Smooth muscle cell of the brain vasculature (primary cell): ENCODE results near the gene KCNQ1.
"Not testable (repeated sequence)": the region's sequence is repeated elsewhere in the genome, so short reads cannot be mapped to it uniquely, and the experiment has no call there.

Source experiments
- DNase-seq: peaks from one replicate; pipeline ENCODE4 v3.0.0-alpha.2; 2012; ENCODE audit warnings: low read depth, low spot score

The KCNQ1 gene

DNA sequence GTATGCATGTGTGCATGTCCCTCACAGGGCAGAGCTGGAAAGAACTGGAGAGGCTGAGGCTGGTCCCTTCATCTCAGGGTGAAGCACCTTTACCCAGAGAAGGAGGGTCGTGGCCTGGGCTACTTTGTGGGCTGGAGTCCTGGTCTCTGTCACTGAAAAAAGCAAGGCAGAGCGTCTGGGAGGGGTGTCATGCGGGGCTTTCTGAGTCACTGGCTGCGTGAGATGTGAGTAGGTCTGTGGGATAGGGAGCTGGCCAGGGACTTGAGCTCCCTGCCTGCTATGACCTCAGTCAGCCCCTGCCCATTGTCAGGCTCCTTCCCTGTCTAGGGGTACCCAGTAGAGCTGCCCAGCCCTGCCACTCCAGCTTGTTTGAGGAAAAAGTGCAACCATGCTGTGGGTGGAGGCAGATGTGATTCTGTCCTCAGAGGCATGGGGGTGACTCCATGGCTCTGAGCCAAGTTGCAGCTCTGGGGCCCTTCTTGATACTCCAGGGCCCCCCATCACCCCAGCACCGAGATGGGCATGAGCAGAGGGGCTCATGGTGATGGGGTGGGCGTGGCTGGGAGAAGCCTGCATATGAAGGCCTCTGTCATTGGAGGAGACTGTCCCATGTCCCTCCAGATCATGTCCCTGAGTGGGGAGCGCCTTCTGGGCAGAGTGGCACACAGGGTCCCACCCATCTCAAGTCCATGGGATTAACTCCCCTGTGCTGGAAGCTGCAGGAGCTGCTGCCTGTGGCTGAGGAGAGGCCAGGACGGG, 27.8 kb downstream of the KCNQ1 start:
- no peak for DNase-seq

DNA sequence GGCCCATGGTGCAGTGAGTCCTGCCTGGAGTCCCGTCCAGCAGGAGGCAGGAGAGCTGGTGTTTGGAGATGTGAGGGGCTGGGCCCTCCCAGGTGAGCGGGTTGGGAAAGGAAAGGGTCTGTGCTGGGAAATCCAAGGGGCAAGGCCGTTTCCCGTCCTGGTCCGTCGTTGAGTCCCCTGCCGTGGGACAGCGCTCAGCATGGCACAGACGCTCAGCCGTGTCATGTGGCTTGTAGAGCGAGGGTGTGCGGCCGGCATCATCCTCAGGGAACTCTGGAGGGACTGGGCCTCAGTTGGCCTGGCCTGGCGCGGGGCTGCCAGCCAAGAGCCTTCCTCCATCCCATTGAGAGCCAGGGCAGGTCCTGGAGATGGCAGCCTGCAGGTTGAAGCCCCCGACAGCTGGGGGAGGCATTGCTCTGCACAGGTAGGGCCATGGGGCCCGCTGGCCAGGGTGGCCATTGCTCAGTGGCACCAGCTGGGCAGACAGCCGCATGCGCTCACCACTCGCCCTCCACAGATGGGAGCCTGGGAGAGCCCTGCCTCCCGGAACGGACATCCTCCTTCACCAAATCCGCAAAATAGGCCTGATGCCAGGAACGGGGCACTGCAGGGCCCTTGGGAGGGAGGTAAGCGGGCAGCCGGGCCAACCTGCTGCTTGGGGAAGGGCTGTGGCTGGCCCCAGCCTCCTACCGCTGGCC, 28.7 kb downstream of the KCNQ1 start:
- no peak for DNase-seq

DNA sequence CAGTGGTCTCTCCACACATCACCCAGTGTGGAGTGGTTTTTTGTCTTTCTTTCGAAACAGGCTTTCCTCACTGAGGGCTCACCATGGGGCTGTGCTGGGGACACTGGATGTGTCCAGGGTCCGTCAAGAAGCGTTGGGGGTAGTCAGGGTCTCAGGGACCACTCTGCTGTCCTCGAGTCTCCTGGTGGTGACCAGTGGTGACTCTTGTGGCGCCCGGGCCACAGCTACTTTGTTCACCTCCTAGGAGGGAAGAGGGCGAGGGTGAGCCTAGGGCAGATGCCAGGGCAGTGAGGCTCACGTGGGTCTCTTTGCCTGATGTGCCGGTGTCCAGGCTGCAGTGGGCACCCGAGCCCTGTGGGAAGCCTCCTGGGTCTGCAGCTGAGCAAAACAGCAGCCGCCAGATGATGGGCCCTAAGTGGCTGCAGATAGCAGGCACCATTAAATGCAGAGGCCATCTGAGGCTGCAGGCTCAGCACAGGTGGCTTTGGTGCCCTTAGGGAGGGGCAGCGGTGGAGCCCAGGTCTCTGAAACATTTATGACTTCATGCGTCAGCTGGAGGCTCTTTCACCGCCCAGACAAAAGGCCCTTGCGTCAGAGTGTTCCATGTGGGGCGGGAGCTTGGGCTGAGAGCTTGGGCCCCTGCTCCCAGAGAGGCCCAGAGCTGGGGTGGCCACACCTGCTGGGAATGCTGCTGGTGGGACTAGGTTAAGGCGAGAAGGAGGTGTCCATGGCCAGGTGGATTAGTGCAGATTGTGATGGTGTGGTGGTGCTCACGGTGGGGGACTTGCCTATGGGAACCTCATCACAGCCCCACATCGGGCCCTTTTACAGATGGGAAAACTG, 29.5 kb downstream of the KCNQ1 start:
- DNase-seq = no peak

DNA sequence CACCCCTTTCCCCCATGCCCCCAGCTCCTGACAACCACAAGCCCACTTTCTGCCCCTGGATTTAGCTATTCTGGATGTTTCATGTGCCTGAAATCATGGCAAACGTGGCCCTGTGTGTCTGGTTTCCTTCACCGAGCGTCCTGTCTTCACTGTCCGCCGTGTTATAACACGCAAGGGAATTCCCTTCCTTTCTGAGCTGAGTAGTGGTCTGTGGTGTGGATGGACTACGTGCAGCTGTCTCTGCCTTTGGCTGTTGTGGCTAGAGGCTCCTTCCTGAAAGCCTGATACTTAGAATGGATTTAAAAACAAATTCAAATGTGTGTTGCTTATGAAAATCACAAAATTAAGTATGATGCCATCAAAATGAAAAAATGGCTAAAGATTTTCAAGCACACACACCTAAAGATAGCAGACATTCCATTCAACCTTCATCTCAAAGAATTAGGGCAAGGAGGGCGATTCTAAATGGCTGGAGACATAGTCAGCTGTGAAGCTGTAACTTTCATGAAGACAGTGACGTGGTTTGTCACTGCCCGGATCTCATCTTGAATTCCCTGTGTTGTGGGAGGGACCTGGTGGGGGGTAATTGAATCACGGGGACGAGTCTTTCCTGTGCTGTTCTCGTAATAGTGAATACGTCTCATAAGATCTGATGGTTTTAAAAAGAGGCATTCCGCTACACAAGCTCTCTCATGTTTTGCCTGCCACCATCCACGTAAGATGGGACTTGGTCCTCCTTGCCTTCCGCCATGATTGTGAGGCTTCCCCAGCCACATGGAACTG, 30.5 kb downstream of the KCNQ1 start:
- DNase-seq = no peak

DNA sequence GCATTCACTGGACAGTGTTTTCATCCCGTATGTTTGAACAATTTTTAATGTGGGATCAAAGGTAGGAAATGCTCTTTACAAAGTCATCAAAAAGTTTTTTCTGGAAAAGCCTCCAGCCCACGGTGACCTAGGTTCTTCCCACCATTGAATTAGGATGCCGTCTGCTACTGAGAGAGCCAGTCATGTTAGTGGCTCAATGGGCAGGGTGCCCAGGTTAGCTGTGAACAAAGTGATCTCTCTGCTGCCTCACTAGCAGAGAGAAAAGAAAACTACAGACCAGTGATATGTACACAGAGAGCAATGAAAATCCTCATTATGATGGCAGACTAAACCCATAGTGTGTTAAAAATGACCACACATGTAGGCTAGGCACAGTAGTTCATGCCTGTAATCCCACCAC, 32.4 kb downstream of the KCNQ1 start:
- no peak for DNase-seq

DNA sequence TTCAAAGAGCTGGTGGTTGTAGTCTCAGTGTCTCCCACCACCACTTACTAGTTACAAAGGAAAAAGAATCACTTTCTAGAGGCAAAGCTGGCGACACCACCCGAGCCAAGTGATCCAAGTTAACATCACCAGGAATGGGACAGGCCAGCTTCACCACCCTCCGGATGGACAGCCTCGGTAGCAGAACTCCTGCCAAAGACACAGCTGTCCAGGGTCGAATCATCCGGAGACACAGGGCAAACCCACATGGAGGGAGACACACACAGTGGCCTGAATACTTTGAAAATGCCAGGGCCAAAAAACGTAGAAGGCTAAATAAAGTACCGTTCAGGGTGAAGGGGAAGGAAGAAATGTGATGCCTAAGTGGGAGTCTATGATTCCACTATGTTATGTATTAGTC, 33.1 kb downstream of the KCNQ1 start:
- DNase-seq = no peak

DNA sequence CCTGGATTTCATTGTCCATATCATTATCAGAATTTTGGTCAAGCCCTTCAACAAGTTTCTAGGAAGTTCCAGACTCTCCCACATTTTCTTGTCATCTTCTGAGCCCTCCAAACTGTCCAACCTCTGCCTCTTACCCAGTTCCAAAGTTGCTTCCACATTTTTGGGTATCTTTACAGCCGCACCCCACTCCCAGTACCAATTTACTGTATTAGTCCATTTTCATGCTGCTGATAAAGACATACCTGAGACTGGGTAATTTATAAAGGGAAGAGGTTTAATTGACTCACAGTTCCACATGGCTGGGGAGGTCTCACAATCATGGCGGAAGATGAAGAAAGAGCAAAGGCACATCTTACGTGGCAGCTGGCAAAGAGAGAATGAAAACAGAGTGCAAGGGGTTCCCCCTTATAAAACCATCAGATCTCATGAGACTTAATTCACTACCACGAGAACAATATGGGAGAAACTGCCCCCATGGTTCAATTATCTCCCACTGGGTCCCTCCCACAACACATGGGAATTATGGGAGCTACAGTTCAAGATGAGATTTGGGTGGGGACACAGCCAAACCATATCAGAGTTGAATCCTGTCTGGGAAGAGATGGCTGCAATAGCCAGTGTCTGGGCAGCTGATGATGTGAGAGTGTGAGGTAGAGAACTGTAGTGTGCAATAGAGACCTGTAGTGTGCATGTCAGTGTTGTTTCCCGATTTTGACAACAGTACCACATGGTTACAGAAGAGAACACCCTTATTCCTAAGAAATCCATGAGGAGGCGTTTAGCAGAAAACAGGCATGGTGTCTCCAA, 35.5 kb downstream of the KCNQ1 start:
- not testable (repeated sequence) for DNase-seq

DNA sequence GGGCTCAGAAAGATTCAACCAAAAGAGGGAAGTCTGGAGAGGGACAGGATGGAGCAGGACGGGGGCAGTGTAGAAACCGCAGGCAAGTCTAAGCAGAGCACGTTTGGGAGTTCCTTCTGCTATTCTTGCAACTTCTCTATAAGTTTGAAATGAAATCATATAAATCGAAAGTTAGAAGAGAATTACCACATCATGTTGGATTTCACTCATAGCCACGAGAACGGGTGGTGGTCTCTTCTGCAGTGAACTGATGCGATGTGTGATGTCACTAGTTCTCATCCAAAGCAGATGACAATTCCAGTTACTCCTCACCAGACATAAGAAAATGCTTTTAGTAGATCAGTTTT, 36.0 kb downstream of the KCNQ1 start:
- DNase-seq = no peak

DNA sequence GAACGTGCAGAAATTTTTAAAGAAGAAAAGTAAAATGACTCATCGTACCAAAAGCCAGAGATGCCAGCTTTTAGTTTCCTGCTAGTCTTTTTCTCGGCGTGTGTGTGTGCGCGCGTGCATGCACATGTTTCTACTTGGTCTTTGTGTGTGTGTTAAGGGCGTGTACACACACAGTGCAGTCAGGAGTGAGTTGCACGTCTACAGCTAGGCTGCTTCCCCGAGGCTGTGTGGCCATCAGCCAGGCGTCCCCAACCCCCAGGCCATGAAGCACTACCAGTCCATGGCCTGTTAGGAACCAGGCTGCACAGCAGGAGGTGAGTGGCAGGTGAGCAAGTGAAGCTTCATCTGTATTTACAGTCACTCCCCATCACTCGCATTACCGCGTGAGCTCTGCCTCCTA, 36.4 kb downstream of the KCNQ1 start:
- no peak for DNase-seq

DNA sequence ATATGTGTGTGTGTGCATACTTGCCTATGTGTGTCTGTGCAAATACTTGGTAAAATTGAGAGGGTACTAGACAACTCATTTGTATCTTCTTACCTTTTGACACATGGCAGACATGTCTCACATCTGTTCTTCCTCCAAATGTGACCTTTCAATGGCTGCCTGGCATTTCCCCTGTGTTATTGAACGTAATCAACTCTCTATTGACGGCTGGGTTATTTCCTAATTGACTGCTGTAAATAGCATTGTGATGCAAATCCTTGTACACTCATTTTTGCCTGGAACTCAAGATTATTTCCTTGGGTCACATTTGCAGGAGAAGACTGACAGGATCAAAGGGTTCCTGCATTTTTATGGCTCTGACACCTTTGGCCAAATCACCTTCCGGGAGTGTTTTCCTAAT, 37.4 kb downstream of the KCNQ1 start:
- no peak for DNase-seq

DNA sequence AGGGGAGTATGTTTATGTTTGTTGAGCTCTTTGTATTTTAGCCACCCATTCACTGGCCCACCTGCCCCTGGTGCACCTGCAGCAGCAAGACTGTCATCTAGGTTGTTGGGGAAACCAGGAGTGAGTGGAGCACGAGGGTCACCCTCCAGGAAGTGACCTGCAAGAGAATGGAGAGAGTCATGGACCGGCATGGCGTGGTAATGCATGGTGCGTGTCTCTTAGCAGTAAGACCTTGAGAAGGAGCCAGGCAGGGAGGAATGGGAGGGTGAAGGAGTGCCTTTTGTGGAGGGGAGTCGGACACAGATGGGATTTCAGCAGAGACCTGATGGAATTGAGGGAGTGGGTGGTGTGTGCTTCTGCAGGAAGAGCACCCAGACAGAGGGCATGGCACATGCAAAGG, 37.9 kb downstream of the KCNQ1 start:
- no peak for DNase-seq

DNA sequence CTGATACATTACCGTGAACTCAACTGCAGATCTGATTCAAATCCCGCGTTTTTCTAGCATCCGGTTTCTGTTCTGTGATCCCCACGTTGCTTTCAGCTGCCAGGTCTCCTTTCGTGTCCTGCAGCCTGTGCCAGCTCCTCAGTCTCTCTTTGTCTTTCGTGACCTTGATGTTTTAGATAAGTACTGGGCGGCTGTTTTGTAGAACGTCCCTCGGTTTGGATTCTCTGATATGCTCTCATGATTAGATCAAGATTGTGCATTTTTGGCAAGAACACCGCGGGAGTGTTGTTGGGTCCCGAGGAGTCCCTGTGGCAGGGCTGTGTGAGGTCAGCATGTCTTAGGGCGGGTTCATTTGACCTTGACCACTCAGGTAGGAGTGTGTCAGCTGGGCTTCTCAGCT, 38.6 kb downstream of the KCNQ1 start:
- no peak for DNase-seq

DNA sequence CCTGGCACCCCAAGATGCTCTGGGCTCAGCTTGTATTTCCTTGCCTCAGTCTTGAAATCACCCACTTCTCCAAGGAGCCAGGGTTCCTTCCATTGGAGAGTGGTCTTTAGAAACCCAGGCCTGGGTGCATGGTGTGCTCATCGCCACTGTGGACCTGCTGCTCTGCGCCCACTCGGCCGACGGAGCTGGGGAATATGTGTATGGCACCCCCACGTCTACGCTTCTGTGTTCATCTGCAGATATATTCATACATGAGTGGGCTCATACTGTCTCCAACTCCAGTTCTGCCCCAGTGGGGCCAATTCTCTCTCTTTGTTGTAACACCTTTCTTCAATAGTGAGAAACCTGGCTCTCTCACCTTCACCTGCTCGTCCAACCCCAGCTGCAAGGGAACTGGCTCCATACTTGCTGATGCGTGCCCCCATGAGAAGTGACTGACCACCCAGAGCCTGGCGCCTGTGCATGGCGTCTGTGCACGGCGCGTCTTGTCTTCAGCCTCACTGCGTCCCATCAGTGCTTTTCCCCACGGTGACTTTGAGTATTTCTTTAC, 39.8 kb downstream of the KCNQ1 start:
- no peak for DNase-seq

DNA sequence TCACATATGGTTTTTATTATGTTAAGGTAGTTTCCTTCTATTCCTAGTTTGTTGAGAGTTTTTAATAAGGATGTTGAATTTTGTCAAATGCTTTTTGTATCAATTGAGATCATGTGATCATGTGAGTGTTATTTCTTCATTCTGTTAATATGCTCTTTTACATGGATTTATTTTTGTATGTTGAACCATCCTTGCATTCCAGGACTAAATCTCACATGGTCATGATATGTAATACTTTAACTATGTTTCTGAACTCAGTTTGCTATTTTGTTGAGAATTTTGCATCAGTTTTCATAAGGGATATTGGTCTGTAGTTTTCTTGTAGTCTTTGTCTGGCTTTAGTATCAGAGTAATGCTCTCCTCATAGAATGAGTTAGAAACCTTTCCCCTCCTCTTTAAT, 43.2 kb downstream of the KCNQ1 start:
- DNase-seq = no peak

DNA sequence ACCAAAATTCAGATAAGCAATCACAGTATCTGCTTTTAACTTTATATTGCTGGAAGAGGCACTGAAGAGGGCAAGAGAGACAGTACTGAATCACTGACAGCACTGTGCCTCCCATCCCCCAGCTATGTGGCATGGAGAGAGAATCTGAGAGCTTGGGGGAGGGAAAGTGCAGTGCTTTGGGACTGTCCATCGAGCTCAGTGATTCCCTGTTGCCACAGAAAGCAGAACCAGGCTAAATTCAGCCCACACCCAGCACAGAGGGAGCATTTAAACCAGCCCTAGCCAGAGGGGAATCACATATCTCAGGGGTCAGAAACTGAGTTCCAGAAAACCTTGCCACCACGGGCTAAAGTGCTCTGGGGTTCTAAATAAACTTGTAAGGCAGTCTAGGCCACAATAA, 44.3 kb downstream of the KCNQ1 start:
- no peak for DNase-seq

DNA sequence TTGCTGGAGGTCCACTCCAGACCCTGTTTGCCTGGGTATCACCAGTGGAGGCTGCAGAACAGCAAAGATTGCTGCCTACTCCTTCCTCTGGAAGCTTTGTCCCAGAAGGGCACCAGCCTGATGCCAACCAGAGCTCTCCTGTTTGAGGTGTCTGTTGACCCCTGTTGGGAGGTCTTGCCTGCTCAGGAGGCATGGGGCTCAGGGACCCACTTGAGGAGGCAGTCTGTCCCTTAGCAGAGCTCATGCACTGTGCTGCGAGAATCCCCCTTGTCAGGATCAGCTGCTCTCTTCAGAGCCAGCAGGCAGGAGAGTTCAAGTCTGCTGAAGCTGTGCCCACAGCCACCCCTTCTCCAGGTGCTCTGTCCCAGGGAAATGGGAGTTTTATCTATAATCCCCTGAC, 53.1 kb downstream of the KCNQ1 start:
- DNase-seq = not testable (repeated sequence)

DNA sequence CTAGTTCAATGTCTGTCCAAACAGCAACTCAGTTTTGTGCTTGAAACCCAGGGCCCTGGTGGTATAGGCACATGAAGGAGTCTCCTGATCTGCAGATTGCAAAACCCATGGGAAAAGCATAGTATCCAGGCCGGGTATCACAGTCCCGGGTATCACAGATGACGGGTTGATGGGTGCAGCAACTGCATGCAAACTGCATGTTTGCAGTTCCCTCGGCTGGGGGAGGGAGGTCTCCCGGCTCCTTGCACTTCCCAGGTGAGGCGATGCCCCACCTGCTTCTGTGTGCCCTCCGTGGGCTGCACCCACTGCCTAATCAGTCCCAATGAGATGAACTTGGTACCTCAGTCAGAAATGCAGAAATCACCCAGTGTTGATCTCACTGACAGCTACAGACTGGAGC, 53.9 kb downstream of the KCNQ1 start:
- no peak for DNase-seq

DNA sequence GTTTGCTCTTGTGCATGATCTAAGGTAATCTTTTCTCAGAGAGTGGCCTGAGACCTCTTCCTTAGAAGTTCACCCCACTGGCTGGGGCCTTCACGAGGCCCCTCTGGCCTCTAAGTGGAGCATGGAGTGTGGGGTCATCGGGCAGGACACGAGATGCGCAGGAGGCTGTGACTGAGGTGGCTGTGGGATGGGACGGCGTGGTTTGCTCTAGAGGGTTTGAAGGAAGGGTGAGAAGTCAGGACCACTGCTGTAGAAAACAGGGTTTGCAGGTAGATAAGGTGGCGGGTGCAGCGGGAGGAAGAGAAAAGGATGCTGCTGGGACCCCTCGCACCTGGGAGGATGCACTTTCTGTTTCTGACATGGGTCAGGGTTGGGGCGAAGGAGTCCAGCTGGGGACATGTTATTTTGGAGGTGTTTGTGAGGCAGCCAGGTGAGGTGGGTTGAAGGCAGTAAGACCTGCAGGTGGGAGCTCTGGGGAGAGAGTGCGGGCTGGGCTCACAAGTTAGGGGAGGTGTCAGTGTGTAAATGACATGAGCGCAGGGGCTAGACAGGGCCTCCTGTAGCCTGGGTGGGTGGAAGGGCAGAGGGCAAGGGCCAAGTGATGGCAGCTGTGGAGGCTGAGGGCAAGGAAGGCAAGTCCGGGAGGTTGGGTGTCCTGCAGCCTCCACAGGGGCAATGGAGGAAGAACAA, 62.5 kb downstream of the KCNQ1 start:
- no peak for DNase-seq

DNA sequence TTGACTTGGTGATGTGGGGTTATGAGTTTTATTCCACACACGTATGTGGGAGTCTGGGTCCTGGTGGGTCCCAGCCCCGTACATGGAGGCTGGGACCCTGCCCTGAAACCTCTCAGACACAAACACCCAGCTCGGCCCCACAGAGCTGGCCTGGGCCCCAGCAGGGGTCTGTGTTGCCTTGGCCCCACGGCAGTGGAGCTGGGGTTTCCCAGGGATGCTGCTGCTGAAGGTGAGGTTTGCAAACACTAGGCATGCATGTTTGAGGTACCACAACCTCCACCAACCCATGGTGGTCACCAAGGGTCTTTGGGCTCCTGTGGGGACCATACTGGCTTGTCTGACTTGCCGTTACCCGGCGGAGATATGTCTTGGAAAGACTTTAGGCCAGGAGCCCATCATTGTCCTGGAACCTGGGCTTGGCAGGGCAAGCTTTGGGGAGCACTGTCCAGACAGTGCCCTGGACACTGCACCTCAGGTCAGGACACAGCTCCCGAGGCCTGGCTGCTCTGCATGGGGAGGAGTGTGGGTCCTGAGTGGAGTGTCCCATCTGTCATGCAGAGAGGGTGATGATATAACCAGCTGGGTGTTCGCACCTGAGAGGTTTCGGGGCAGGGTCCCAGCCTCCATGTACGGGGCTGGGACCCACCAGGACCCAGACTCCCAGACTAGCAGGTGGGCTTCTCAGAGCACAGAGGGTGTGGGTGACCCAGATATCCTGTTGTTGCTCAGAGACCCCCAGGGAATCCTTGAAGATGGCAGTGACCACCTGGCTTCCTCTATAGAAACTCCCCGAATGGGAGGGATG, 63.3 kb downstream of the KCNQ1 start:
- no peak for DNase-seq
